ENCODE measurements around the gene INKA2.

DNA sequence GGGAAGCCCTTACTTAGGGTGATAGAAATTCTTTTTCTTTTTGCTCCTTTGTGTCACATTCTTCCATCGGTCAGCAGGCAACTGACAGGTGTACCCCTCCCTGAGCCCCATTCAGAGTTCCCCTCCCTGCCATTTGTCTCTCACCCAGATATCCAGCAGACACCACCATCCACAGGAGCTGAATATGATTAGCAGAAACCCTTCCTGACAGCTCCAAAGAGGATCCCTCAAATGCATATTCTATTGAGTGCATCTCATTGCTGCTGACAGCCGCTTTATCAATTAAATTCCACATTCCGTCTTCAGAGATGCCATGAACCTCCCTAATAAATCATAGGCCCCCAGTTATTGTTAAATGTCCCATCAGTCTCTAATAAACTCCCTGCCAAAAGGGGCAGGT, 10.4 kb upstream of the INKA2 start:
- no peak for TF ChIP-seq CTCF (IDR thresholded peaks at IDR 0.05; ENCODE audit: low read depth, low read length, missing input control)
- no peak for TF ChIP-seq RAD21 (IDR thresholded peaks at IDR 0.05)
- no peak for TF ChIP-seq RXRA (IDR thresholded peaks at IDR 0.05)
- TF ChIP-seq GABPA (IDR thresholded peaks at IDR 0.05 in 1 of 2, conservative IDR thresholded peaks at IDR 0.05 in 1 of 2): no peak
- TF ChIP-seq FOXA1 (IDR thresholded peaks at IDR 0.05): no peak
- no peak for TF ChIP-seq ZBTB33 (IDR thresholded peaks at IDR 0.05)
